ENCODE results near the gene PSME2.

DNA sequence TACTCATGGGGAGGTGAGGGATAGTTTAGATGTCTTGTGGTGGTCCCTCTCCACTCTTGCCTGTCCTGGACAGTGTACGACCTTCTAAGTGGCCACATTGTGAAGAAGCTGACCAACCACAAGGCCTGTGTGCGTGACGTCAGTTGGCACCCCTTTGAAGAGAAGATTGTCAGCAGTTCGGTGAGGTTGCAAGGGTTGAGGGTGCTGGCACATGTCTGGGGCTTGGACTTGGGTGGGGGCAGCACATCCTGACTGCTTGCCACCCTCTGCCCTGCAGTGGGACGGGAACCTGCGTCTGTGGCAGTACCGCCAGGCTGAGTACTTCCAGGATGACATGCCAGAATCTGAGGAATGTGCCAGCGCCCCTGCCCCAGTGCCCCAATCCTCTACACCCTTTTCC lies 23.5 kb downstream of the PSME2 start:
- TF ChIP-seq, protein P1, sequence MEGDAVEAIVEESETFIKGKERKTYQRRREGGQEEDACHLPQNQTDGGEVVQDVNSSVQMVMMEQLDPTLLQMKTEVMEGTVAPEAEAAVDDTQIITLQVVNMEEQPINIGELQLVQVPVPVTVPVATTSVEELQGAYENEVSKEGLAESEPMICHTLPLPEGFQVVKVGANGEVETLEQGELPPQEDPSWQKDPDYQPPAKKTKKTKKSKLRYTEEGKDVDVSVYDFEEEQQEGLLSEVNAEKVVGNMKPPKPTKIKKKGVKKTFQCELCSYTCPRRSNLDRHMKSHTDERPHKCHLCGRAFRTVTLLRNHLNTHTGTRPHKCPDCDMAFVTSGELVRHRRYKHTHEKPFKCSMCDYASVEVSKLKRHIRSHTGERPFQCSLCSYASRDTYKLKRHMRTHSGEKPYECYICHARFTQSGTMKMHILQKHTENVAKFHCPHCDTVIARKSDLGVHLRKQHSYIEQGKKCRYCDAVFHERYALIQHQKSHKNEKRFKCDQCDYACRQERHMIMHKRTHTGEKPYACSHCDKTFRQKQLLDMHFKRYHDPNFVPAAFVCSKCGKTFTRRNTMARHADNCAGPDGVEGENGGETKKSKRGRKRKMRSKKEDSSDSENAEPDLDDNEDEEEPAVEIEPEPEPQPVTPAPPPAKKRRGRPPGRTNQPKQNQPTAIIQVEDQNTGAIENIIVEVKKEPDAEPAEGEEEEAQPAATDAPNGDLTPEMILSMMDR (conservative IDR thresholded peaks at IDR 0.05 in 1 of 2, IDR thresholded peaks at IDR 0.05 in 1 of 2; ENCODE audit: low read depth in 1 of 2, low read length in 2 of 2) = no peak
- TF ChIP-seq EZH2 (IDR thresholded peaks at IDR 0.05; ENCODE audit: low read length, missing control alignments) = no peak

Measured in fibroblast of lung (primary cell).